Naive B cell (primary cell): ENCODE results near the gene SIRT7. TPM values are rescaled to one million over a fixed set of nuclear protein-coding genes. Genes with fewer than 3 reads are reported as not detected.

Experiments
- ATAC-seq, 2 donors: fragments of 150-1000 bp; cut with Tn5 transposase; 2 replicates each; pipeline ENCODE4 v1.10.0; 2021; ENCODE audit warnings: low read depth in 2 of 2, mild to moderate bottlenecking in 2 of 2, moderate library complexity in 2 of 2
- DNase-seq: peaks from one replicate; pipeline ENCODE4 v3.0.0; 2022
- H3K27ac Mint-ChIP-seq, 6 donors: one replicate each; pipeline ENCODE4 v1.8.0; 2020 to 2022; ENCODE audit warnings: mild to moderate bottlenecking in 6 of 6, mixed read lengths in 6 of 6, moderate library complexity in 5 of 6, inconsistent platforms in 2 of 6
- H3K27me3 Mint-ChIP-seq, 3 donors: one replicate each; pipeline ENCODE4 v1.8.0; 2021 to 2022; ENCODE audit warnings: mixed read lengths in 3 of 3, mild to moderate bottlenecking in 1 of 3
- H3K36me3 Mint-ChIP-seq, 2 donors: one replicate each; pipeline ENCODE4 v1.8.0; 2020 to 2022; ENCODE audit warnings: mixed read lengths in 2 of 2, inconsistent platforms in 1 of 2, mild to moderate bottlenecking in 1 of 2
- H3K4me1 Mint-ChIP-seq, 3 donors: one replicate each; pipeline ENCODE4 v1.8.0; 2020 to 2022; ENCODE audit warnings: mixed read lengths in 3 of 3, inconsistent platforms in 1 of 3, mild to moderate bottlenecking in 1 of 3, moderate library complexity in 1 of 3
- H3K4me3 Mint-ChIP-seq, 8 donors: one replicate each; pipeline ENCODE4 v1.8.0; 2020 to 2022; ENCODE audit warnings: mild to moderate bottlenecking in 8 of 8, mixed read lengths in 8 of 8, moderate library complexity in 8 of 8, inconsistent platforms in 2 of 8
- H3K9me3 Mint-ChIP-seq, 7 donors: one replicate each; pipeline ENCODE4 v1.8.0; 2020 to 2022; ENCODE audit warnings: mixed read lengths in 7 of 7, mild to moderate bottlenecking in 5 of 7, inconsistent platforms in 2 of 7, moderate library complexity in 1 of 7
- polyA plus RNA-seq, 6 donors: library from polyadenylated mRNA; unstranded; fragments of 300-500 nt; fragmentation: Illumina TruSeq; gene quantifications; one replicate each; pipeline ENCODE4 v1.2.3, GENCODE V29; 2021; ENCODE audit warnings: low read depth in 6 of 6

Gene SIRT7
- polyA plus RNA-seq, 6 donors from 2014 or later: 23.6 to 41.3 (median 30.6) TPM

DNA sequence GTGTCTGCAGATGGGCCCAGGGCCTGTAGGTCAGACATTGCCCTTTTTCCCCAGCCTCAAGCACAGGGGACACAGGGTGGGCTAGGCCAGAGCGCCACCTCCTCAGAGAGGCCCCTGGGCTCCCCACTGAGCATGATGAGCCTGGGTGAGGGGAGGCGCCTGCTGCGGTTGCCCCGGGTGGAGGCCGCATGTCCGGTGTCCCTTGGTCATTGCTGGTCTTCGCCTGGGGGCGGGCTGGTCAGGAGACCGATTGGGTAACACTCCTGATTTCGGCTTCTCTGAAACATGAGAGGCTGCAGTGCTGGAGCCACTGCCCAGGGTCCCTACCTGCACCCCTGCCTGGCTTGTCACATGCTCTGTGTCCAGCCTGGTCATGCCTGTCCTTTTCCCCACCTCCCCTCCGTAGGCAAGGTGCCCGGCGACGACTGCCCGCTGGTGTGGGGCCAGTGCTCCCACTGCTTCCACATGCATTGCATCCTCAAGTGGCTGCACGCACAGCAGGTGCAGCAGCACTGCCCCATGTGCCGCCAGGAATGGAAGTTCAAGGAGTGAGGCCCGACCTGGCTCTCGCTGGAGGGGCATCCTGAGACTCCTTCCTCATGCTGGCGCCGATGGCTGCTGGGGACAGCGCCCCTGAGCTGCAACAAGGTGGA lies 18.3 kb downstream of the SIRT7 start:
- Mint-ChIP-seq H3K27ac (no peak overlapping the region), H3K9me3 (no peaks in the 10 kb centered on the region)

DNA sequence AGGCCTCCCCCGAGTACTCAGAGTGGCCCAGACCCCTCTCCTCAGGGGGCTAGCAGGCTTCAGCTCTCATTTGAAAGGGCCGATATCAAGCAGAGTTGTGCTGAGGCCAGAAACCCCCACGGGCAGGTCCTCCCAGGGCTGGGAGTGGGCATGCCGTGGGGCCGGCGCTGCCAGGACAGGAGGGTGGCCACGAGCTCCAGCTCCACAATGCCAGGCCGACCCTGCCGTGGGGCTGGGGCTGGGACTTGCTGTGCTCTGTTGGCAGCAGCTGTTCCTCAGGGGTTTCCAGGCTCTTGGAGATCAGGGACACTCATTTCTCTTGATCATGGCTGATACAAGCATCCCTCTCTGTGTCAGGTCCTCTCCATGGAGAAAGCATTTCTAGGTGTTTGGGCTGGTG lies 19.1 kb downstream of the SIRT7 start:
- no peak overlapping the region for H3K4me3 Mint-ChIP-seq
- peaks cover 6 to 8% (median 8%) of the 10 kb centered on the region in 3 donors for H3K4me1 Mint-ChIP-seq
- ATAC-seq (no peak), DNase-seq (no peak)
- peaks cover 9 to 11% of the 10 kb centered on the region in 2 donors for H3K36me3 Mint-ChIP-seq
- no peak overlapping the region for H3K27ac Mint-ChIP-seq
- peaks cover 7 to 13% (median 12%) of the 10 kb centered on the region in 3 donors for H3K27me3 Mint-ChIP-seq
- no peaks in the 10 kb centered on the region for H3K9me3 Mint-ChIP-seq

More for the DNA sequence above, 18.3 kb downstream of the SIRT7 start:
- Mint-ChIP-seq H3K36me3 (peaks cover 9 to 11% of the 10 kb centered on the region in 2 donors), H3K4me3 (peak overlapping the region in 1 of 8 donors; percentile 19), H3K4me1 (peaks cover 6 to 8% (median 8%) of the 10 kb centered on the region in 3 donors), H3K27me3 (peaks cover 7 to 13% (median 12%) of the 10 kb centered on the region in 3 donors)
- DNase-seq (no peak), ATAC-seq (no peak)

DNA sequence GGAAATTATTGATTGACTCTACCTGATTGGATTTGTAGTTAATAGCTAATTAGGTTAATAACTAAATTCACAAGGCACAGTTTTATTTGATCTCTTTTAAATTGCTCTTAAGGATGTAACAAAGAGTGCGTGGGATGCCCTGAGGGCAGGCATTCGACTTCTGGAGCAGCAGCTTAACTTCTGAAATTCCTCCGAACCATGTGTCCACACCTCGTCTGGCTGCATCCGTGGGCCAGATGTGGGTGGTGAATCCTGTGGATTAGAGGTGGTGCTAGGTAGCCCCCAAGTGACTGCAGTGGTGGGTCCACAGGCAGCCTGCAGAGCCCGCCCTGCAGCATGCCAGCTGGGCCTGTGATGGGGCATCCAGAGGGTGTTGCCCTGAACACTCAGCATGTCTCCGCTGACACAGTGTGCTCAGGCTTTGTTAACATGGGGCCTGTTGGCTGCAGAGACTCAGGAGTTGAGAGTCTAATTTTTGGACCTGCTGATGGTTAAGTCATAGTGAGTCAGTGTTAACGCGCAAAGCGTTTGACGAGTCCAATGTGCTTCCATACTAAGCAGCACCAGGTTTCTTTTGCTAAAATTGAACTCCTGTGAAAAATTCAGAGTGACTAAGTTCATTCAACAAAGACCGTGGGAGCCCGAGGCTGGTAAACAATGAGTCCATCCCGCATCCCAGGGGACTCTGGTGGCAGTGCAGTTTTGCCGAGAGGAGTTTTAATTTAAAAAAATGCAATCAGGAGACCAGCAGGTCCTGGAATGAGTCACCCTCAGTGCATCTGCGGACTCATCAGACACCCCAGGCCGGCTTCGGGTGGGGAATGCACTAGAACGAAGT lies 19.7 kb downstream of the SIRT7 start:
- no peaks in the 10 kb centered on the region for H3K9me3 Mint-ChIP-seq
- peaks cover 6 to 14% (median 8%) of the 10 kb centered on the region in 3 donors for H3K4me1 Mint-ChIP-seq
- DNase-seq: no peak
- H3K4me3 Mint-ChIP-seq: no peak overlapping the region
- H3K27me3 Mint-ChIP-seq: peaks cover 7 to 13% (median 12%) of the 10 kb centered on the region in 3 donors
- no peak for ATAC-seq
- no peak overlapping the region for H3K27ac Mint-ChIP-seq
- peaks cover 9 to 11% of the 10 kb centered on the region in 2 donors for H3K36me3 Mint-ChIP-seq

DNA sequence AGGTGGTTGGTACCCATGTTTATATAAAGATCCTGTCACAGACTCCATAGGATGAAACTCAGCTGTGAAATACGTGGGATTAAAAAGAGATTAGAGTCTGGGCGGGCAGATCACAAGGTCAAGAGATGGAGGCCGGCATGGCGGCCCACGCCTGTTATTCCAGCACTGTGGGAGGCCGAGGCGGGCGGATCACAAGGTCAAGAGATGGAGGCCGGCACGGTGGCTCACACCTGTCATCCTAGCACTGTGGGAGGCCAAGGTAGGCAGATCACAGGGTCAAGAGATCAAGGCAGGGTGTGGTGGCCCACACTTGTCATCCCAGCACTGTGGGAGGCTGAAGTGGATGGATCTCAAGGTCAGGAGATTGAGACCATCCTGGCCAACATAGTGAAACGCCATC lies 22.6 kb downstream of the SIRT7 start:
- H3K27me3 Mint-ChIP-seq: no peaks in the 10 kb centered on the region
- H3K36me3 Mint-ChIP-seq: peaks cover 0 to 6% of the 10 kb centered on the region in 2 donors
- H3K4me1 Mint-ChIP-seq: peaks cover 0 to 14% (median 4%) of the 10 kb centered on the region in 3 donors
- no peaks in the 10 kb centered on the region for H3K9me3 Mint-ChIP-seq
- peak overlapping the region in 1 of 6 donors; percentile 56 for H3K27ac Mint-ChIP-seq
- peak overlapping the region in 2 of 8 donors; percentile 3 to 6 for H3K4me3 Mint-ChIP-seq
- DNase-seq (no peak), ATAC-seq (no peak)

DNA sequence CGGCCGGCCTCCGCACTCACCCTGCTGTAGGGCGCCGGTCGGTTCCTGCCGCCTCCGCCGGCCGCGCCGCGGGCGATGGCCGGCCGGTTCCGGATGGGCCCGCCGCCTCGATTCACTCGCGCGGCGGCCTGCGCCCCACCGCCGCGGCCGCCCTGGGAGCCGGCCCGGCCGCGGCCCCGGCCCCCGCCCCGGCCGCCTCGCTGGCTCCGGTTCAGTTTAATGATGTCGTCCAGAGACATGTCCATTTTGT lies 26.7 kb downstream of the SIRT7 start:
- DNase-seq (no peak), ATAC-seq (peak; percentile 4 to 8)
- no peaks in the 10 kb centered on the region for H3K9me3 Mint-ChIP-seq
- H3K36me3 Mint-ChIP-seq: peaks cover 3 to 13% of the 10 kb centered on the region in 2 donors
- no peaks in the 10 kb centered on the region for H3K27me3 Mint-ChIP-seq
- H3K4me3 Mint-ChIP-seq: peak overlapping the region; percentile 86 to 99 (median 95)
- H3K4me1 Mint-ChIP-seq: peaks cover 8 to 24% (median 16%) of the 10 kb centered on the region in 3 donors
- H3K27ac Mint-ChIP-seq: peak overlapping the region; percentile 95 to 100 (median 97)

DNA sequence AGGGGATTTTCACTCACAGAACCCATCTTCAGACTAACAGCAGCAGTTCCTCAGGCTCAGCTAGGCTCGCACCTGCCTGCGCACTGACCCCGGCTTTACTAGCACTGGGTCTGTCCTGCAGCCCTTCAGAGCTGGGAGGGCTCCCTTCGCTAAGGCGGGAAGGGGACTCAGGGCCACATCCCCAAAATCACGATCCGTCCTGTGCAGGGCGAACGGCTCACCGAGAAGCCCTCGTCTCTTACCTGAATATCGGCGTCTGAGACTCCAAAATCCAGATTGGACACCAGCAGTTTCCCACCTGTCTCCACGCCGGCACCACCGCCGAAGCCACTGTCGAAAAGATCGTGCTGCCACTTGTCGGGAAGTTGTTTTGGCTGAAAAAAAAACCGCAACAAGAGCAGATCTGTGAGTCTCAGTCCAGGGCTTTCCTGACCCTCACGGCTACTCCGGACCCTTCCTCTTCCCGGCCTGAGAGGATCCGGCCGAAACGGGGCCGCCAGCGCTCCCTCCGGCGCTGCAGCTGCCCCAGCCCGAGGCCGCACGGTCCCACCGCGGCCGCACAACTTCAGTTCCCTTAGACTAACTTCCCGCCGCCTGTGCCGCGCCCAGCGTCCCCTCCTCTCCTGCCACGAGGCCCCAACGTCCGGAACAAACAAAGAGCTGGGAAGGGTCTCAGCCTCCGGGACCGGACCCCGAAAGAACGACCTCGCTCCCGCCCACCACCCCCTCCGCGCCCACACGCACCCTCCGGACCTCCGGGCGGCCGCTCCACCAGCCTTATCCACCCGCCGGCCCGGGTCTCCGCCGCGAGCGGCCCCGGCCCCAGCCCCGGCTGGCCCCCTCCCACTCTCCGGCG lies 27.3 kb downstream of the SIRT7 start:
- no peaks in the 10 kb centered on the region for H3K9me3 Mint-ChIP-seq
- DNase-seq (no peak), ATAC-seq (no peak)
- H3K27me3 Mint-ChIP-seq: no peaks in the 10 kb centered on the region
- peak overlapping the region; percentile 75 to 94 (median 86) for H3K4me3 Mint-ChIP-seq
- H3K27ac Mint-ChIP-seq: peak overlapping the region; percentile 39 to 96 (median 91)
- H3K4me1 Mint-ChIP-seq: peaks cover 12 to 26% (median 17%) of the 10 kb centered on the region in 3 donors
- H3K36me3 Mint-ChIP-seq: peaks cover 3 to 13% of the 10 kb centered on the region in 2 donors

DNA sequence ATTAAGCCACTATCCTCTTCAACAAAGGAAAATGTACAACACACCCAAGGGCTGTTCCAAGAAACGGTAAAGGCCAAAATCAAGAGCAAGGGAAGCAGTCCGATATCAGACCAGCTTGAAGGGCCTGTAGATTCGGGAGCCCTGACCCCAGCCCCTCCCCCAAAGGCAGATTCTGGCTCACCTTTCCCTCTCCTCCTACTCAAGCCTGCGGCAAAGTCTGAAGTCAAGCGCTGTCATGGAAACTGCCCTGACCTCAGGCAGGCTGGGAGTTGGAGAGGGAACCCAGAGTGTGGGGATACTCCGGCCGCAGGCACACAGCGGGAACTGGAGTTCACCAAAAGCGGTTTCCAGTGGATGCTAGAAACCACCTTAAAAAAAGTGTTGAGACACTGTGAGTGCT lies 28.4 kb downstream of the SIRT7 start:
- H3K27ac Mint-ChIP-seq: peak overlapping the region in 3 of 6 donors; percentile 33 to 95 (median 72)

DNA sequence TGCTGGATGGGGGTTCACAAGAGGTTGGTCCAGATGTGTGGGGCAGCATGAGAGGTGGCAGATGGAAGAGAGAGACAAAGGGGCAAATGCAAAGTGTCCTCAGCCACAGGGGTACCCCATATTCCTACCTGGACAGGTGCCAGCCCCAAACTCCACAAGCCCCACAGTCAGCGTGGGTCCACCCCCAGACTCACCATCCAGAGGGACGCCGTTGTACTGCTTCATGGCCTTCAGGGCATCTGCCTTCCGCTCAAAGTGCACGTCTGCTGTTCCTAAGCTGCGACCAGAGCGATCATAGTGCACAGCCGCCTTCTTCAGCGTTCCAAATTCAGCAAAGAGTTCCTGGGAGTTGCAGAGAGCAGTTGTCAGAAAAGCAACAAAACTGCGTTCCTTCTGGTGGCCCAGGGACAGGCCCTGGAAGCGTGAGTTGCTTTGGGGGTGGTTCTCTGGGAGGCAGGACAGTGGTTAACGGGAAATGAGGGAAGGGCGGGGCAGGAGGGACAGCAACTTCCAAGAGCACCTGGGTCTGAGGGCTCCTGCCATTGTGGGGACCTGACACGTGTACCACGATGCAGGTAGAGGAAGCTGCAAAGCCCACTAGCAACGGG lies 28.9 kb downstream of the SIRT7 start:
- H3K4me1 Mint-ChIP-seq: peaks cover 16 to 31% (median 20%) of the 10 kb centered on the region in 3 donors
- no peak for ATAC-seq
- peak overlapping the region in 5 of 6 donors; percentile 32 to 77 (median 57) for H3K27ac Mint-ChIP-seq
- DNase-seq: no peak
- H3K9me3 Mint-ChIP-seq: no peaks in the 10 kb centered on the region
- peak overlapping the region; percentile 26 to 94 (median 72) for H3K4me3 Mint-ChIP-seq
- peaks cover 3 to 13% of the 10 kb centered on the region in 2 donors for H3K36me3 Mint-ChIP-seq
- H3K27me3 Mint-ChIP-seq: no peaks in the 10 kb centered on the region

More for the DNA sequence above, 28.4 kb downstream of the SIRT7 start:
- H3K4me1 Mint-ChIP-seq: peaks cover 16 to 31% (median 20%) of the 10 kb centered on the region in 3 donors
- no peaks in the 10 kb centered on the region for H3K27me3 Mint-ChIP-seq
- ATAC-seq (no peak), DNase-seq (no peak)
- peaks cover 3 to 13% of the 10 kb centered on the region in 2 donors for H3K36me3 Mint-ChIP-seq
- H3K4me3 Mint-ChIP-seq: peak overlapping the region in 7 of 8 donors; percentile 66 to 94 (median 85)
- H3K9me3 Mint-ChIP-seq: no peaks in the 10 kb centered on the region

DNA sequence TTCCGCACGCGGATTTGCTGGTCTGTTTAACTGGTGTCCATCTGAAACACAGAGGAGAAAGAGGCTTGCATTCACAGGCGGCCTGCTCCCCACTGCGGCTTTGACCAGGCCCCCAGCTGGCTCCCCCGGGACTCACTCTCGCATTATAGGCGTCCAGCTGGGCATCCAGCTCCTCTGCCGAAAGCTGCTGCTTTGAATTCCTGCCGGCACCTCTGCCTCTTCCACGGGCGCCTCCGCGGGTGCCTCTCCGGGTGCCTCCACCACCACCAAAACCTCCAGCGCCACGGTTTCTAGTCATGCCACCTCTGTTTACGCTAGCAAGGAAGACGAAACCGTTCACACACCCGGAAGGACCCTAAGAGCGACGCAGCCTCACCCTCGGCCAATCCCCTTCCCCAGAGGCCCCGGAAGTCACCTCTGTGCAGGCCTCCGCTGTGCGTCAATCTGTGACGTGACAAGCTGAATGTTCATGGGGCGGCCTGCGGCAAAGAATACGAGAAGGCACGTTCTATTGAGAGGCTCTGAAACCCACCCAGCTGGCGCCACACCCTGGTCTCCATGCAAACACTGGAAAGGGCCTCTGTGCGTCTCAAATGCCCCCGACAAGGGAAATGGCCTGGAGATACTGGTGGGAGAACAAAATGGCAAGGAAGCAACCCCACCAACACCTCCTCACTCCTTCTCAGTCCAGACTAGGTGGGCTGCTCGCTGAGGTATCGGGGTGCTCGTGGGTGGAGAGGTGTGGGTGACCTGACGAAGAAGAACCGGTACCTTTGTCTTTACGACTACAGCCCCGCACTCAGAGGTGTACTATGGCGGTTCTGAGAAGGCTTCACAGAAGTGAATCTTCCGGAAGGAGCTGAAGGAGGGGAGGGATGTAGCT lies 29.6 kb downstream of the SIRT7 start:
- DNase-seq (no peak), ATAC-seq (no peak)
- peak overlapping the region in 4 of 6 donors; percentile 32 to 78 (median 58) for H3K27ac Mint-ChIP-seq
- peaks cover 16 to 26% (median 20%) of the 10 kb centered on the region in 3 donors for H3K4me1 Mint-ChIP-seq
- H3K4me3 Mint-ChIP-seq: peak overlapping the region in 6 of 8 donors; percentile 65 to 92 (median 70)
- no peaks in the 10 kb centered on the region for H3K9me3 Mint-ChIP-seq
- no peaks in the 10 kb centered on the region for H3K27me3 Mint-ChIP-seq
- peaks cover 3 to 13% of the 10 kb centered on the region in 2 donors for H3K36me3 Mint-ChIP-seq

DNA sequence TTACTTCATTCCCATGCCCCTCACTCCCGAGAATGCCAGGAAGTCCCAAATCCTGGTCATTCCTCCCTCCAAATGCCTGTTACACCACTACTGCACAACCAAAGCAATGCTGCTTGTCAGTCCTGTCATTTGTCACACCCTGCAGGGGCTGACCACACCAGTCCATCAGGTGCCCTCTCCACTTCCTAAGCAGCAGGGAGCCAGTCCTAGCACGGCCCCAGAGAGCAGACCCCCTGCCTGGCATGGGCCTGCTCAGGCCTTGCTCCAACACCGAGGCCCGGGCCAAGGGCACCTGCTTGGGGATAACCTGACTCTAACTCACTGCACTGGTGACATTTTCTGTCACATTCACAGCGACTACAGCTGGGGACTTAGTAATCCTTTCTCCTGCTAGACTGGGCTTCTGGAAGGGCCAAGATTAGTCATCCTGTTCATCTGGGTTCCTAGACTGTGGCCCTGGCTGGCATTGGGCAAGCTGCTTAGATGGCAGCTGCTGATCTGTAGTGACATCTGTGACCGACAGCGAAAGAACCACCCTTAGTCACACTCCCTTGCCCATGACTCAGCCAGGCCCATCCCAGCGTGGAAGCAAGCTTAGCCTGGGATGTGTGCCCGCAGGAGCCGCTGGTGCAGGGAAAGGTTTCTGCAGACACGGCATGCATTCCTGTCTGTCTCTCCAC lies 32.0 kb downstream of the SIRT7 start:
- Mint-ChIP-seq H3K27me3 (no peaks in the 10 kb centered on the region), H3K36me3 (peaks cover 3 to 13% of the 10 kb centered on the region in 2 donors), H3K4me1 (peaks cover 16 to 17% (median 16%) of the 10 kb centered on the region in 3 donors), H3K9me3 (no peaks in the 10 kb centered on the region), H3K4me3 (peak overlapping the region in 1 of 8 donors; percentile 70), H3K27ac (peak overlapping the region in 4 of 6 donors; percentile 39 to 89 (median 56))
- ATAC-seq (no peak), DNase-seq (no peak)

DNA sequence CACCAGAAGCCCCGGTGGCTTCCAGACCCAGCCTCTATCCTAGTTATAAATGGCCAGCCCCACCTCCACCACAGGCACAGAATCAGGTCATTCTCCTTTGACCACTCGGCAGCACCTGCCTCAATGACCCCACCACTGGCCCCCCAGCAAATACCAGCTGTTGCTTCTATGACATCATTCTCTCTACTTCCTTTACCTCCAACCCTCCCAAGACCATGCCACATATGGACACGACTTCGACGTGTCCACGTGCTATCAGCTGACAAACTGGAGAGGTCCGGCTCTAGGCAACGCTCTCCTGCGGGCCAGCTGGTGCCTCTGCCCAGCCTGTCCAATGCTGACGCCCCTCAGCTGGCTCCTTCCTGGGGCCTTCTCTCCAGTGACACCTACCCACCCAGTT lies 32.5 kb downstream of the SIRT7 start:
- ATAC-seq: no peak
- Mint-ChIP-seq H3K4me1 (peaks cover 16 to 17% (median 16%) of the 10 kb centered on the region in 3 donors), H3K36me3 (peaks cover 3 to 13% of the 10 kb centered on the region in 2 donors), H3K4me3 (peak overlapping the region in 1 of 8 donors; percentile 70), H3K9me3 (no peaks in the 10 kb centered on the region), H3K27ac (peak overlapping the region in 4 of 6 donors; percentile 39 to 89 (median 56)), H3K27me3 (no peaks in the 10 kb centered on the region)
- no peak for DNase-seq
